CD14-positive monocyte (primary cell): Measurements from ENCODE around the gene SIPA1L3. TPM values are rescaled to one million over a fixed set of nuclear protein-coding genes. Genes with fewer than 3 reads are reported as not detected.
A peak's percentile ranks its signal among the peaks of the same experiment; 100 is the strongest.

ENCODE experiments used
- DNase-seq, 3 donors: peaks; one replicate each; pipeline ENCODE4 v3.0.0-alpha.2; 2011 to 2022
- H2AFZ ChIP-seq: 2 replicates; pipeline ENCODE4 v1.6.0; 2012; ENCODE audit warnings: mild to moderate bottlenecking, low read depth, low read length, inconsistent platforms; ENCODE audit not compliant: insufficient read depth, poor library complexity, severe bottlenecking
- H3K27ac ChIP-seq, 2 donors: 1 replicate in 1 of 2; 2 replicates in 1 of 2; pipeline ENCODE4 v1.5.1; 2012 to 2013; ENCODE audit warnings: low read length in 2 of 2, control low read depth in 1 of 2, inconsistent platforms in 1 of 2, low read depth in 1 of 2, mild to moderate bottlenecking in 1 of 2
- H3K27me3 ChIP-seq, 2 donors: one replicate each; pipeline versions ENCODE4 v1.6.0 to v1.6.1; 2011 to 2013; ENCODE audit warnings: low read length in 2 of 2; ENCODE audit not compliant: control insufficient read depth in 2 of 2, insufficient read depth in 2 of 2
- H3K36me3 ChIP-seq, 2 donors: replicated peaks in 1 of 2; 1 replicate in 1 of 2; 2 replicates in 1 of 2; pipeline versions ENCODE4 v1.5.1 to v1.6.1; 2012 to 2013; ENCODE audit warnings: low read length in 2 of 2, control low read depth in 1 of 2, inconsistent platforms in 1 of 2, mild to moderate bottlenecking in 1 of 2; ENCODE audit not compliant: insufficient read depth in 2 of 2, control insufficient read depth in 1 of 2
- H3K4me1 ChIP-seq, 2 donors: 1 replicate in 1 of 2; 2 replicates in 1 of 2; pipeline versions ENCODE4 v1.5.1 to v1.6.1; 2012 to 2013; ENCODE audit warnings: low read length in 2 of 2, control low read depth in 1 of 2, inconsistent platforms in 1 of 2, mild to moderate bottlenecking in 1 of 2, moderate library complexity in 1 of 2; ENCODE audit not compliant: insufficient read depth in 2 of 2, control insufficient read depth in 1 of 2
- H3K4me2 ChIP-seq: replicated peaks from 2 replicates; pipeline ENCODE3; 2012; ENCODE audit warnings: low read length, moderate library complexity, mild to moderate bottlenecking; ENCODE audit not compliant: poor library complexity, severe bottlenecking; ENCODE audit errors: extremely low read depth
- H3K4me3 ChIP-seq, 3 experiments: fragments of 200-600 bp in 1 of 3; sonication (generic) in 1 of 3; replicated peaks in 1 of 3; 1 replicate in 2 of 3; 2 replicates in 1 of 3; pipeline ENCODE4 v1.5.1; 2011 to 2013; ENCODE audit warnings: low read length in 3 of 3, mild to moderate bottlenecking in 3 of 3, control low read depth in 2 of 3, low read depth in 2 of 3, inconsistent platforms in 1 of 3, moderate library complexity in 1 of 3
- H3K79me2 ChIP-seq: 2 replicates; pipeline ENCODE4 v1.6.0; 2012; ENCODE audit warnings: mild to moderate bottlenecking, control low read depth, inconsistent platforms, low read length, moderate library complexity; ENCODE audit not compliant: insufficient read depth
- H3K9ac ChIP-seq: 2 replicates; pipeline ENCODE4 v1.6.0; 2017; ENCODE audit warnings: low read length, mild to moderate bottlenecking; ENCODE audit not compliant: insufficient read depth, poor library complexity, severe bottlenecking
- H3K9me3 ChIP-seq, 2 donors: replicated peaks in 1 of 2; 1 replicate in 1 of 2; 2 replicates in 1 of 2; pipeline versions ENCODE4 v1.5.1 to v1.6.1; 2012 to 2013; ENCODE audit warnings: low read length in 2 of 2, control low read depth in 1 of 2; ENCODE audit not compliant: control insufficient read depth in 1 of 2, insufficient read depth in 1 of 2
- H4K20me1 ChIP-seq: 2 replicates; pipeline ENCODE4 v1.6.0; 2012; ENCODE audit warnings: mild to moderate bottlenecking, low read length, control low read depth, moderate library complexity; ENCODE audit not compliant: insufficient read depth
- H3K27ac Mint-ChIP-seq, 7 donors: one replicate each; pipeline ENCODE4 v1.8.0; 2020; ENCODE audit warnings: mild to moderate bottlenecking in 7 of 7, mixed read lengths in 7 of 7, moderate library complexity in 6 of 7, inconsistent platforms in 2 of 7
- H3K27me3 Mint-ChIP-seq, 3 donors: one replicate each; pipeline ENCODE4 v1.8.0; 2021 to 2022; ENCODE audit warnings: low read depth in 3 of 3, mild to moderate bottlenecking in 3 of 3, mixed read lengths in 3 of 3, moderate library complexity in 3 of 3, inconsistent platforms in 1 of 3
- H3K36me3 Mint-ChIP-seq, 2 donors: one replicate each; pipeline ENCODE4 v1.8.0; 2020; ENCODE audit warnings: mixed read lengths in 2 of 2, inconsistent platforms in 1 of 2, mild to moderate bottlenecking in 1 of 2
- H3K4me1 Mint-ChIP-seq: one replicate; pipeline ENCODE4 v1.8.0; 2020; ENCODE audit warnings: mild to moderate bottlenecking, mixed read lengths
- H3K4me3 Mint-ChIP-seq, 2 donors: one replicate each; pipeline ENCODE4 v1.8.0; 2020; ENCODE audit warnings: mild to moderate bottlenecking in 2 of 2, mixed read lengths in 2 of 2, moderate library complexity in 1 of 2
- H3K9me3 Mint-ChIP-seq, 7 donors: one replicate each; pipeline ENCODE4 v1.8.0; 2020 to 2022; ENCODE audit warnings: mixed read lengths in 7 of 7, mild to moderate bottlenecking in 6 of 7, moderate library complexity in 6 of 7, inconsistent platforms in 2 of 7
- WGBS: methylation state at CpG from one replicate; pipeline ENCODE4 v1.1.5; 2013; ENCODE audit warnings: missing lambda C conversion rate; ENCODE audit not compliant: insufficient coverage; 5-methylcytosine and 5-hydroxymethylcytosine counted together
- intact Hi-C, 2 donors: fragments of 100-400 bp; cut with micrococcal nuclease; formaldehyde crosslinking; loops; one replicate each; pipeline versions ENCODE4 v1.15.0 to v1.15.1; 2023
- polyA plus RNA-seq, 3 donors: library from polyadenylated mRNA; depleted of rRNA in 1 of 3; unstranded in 2 of 3; stranded (reverse) in 1 of 3; fragments of 300-500 nt in 2 of 3; fragments of >200 nt in 1 of 3; fragmentation: Illumina TruSeq in 2 of 3; gene quantifications; 1 replicate in 2 of 3; 2 replicates in 1 of 3; pipeline ENCODE4 v1.2.3, GENCODE V29; 2012 to 2021
- TF ChIP-seq, protein P1 (sequence below): fragments of 200-600 bp; IDR thresholded peaks from one replicate; pipeline ENCODE4 v1.8.0; 2022; ENCODE audit warnings: antibody characterized with exemption, mild to moderate bottlenecking

The SIPA1L3 gene
- polyA plus RNA-seq, 3 donors, result 0.55 to 4.5 (median 0.99) TPM

- Mint-ChIP-seq H3K4me1 (peaks cover 39% of the 10 kb centered on the region), H3K27ac (peak overlapping the region in 1 of 7 donors; percentile 41), H3K36me3 (peaks cover 19 to 29% of the 10 kb centered on the region in 2 donors), H3K9me3 (peaks cover 0 to 3% (median 1%) of the 10 kb centered on the region in 7 donors), H3K27me3 (peaks cover 0 to 6% (median 1%) of the 10 kb centered on the region in 3 donors), H3K4me3 (no peak overlapping the region)
- no peak for DNase-seq
- H3K9ac ChIP-seq, result no peak overlapping the region
- no peaks in the 10 kb centered on the region for H3K27me3 ChIP-seq
- H3K27ac ChIP-seq, result no peak overlapping the region
- no peak overlapping the region for H3K4me2 ChIP-seq
- H4K20me1 ChIP-seq, result peaks cover 33% of the 10 kb centered on the region
- H3K4me1 ChIP-seq, result peaks cover 16 to 28% of the 10 kb centered on the region in 2 donors
- no peak overlapping the region for H3K4me3 ChIP-seq
- peaks cover 0 to 13% of the 10 kb centered on the region in 2 donors for H3K36me3 ChIP-seq
- TF ChIP-seq, protein P1, sequence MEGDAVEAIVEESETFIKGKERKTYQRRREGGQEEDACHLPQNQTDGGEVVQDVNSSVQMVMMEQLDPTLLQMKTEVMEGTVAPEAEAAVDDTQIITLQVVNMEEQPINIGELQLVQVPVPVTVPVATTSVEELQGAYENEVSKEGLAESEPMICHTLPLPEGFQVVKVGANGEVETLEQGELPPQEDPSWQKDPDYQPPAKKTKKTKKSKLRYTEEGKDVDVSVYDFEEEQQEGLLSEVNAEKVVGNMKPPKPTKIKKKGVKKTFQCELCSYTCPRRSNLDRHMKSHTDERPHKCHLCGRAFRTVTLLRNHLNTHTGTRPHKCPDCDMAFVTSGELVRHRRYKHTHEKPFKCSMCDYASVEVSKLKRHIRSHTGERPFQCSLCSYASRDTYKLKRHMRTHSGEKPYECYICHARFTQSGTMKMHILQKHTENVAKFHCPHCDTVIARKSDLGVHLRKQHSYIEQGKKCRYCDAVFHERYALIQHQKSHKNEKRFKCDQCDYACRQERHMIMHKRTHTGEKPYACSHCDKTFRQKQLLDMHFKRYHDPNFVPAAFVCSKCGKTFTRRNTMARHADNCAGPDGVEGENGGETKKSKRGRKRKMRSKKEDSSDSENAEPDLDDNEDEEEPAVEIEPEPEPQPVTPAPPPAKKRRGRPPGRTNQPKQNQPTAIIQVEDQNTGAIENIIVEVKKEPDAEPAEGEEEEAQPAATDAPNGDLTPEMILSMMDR, result no peak
- H2AFZ ChIP-seq, result no peak overlapping the region
- H3K79me2 ChIP-seq, result no peaks in the 10 kb centered on the region
- 64% methylated on average over 3 of the region's 3 CpGs for WGBS
- intact Hi-C loops, result no loop called here
- no peaks in the 10 kb centered on the region for H3K9me3 ChIP-seq
Observed at GRCh38 chr19:37925212-37925611, 18.2 kb downstream of the SIPA1L3 start.

- no peak for DNase-seq
- no peak overlapping the region for H2AFZ ChIP-seq
- Mint-ChIP-seq H3K4me3 (no peak overlapping the region), H3K4me1 (peaks cover 34% of the 10 kb centered on the region), H3K27me3 (peaks cover 0 to 3% (median 0%) of the 10 kb centered on the region in 3 donors), H3K27ac (peak overlapping the region in 1 of 7 donors; percentile 42), H3K36me3 (peaks cover 15 to 24% of the 10 kb centered on the region in 2 donors), H3K9me3 (peaks cover 0 to 3% (median 1%) of the 10 kb centered on the region in 7 donors)
- H3K9me3 ChIP-seq, result no peaks in the 10 kb centered on the region
- no peak overlapping the region for H3K9ac ChIP-seq
- H3K79me2 ChIP-seq, result no peaks in the 10 kb centered on the region
- intact Hi-C loops, result no loop called here
- TF ChIP-seq, protein P1, result no peak
- 91% methylated on average over 8 of the region's 10 CpGs for WGBS
- peaks cover 0 to 8% of the 10 kb centered on the region in 2 donors for H3K36me3 ChIP-seq
- H3K4me1 ChIP-seq, result peaks cover 13 to 28% of the 10 kb centered on the region in 2 donors
- H3K4me3 ChIP-seq, result no peak overlapping the region
- no peak overlapping the region for H3K27ac ChIP-seq
- H3K27me3 ChIP-seq, result no peaks in the 10 kb centered on the region
- H3K4me2 ChIP-seq, result no peak overlapping the region
- peaks cover 26% of the 10 kb centered on the region for H4K20me1 ChIP-seq
Observed at GRCh38 chr19:37926255-37926654, 19.2 kb downstream of the SIPA1L3 start.
